B cell (primary cell): ENCODE measurements around the gene MPV17L.
"Not testable (repeated sequence)": the region's sequence is repeated elsewhere in the genome, so short reads cannot be mapped to it uniquely, and the experiment has no call there.

Experiments
- CTCF ChIP-seq: fragments of 200-600 bp; IDR thresholded peaks from one replicate; pipeline ENCODE4 v1.8.0; 2022; ENCODE audit warnings: antibody characterized with exemption, mild to moderate bottlenecking
- EZH2 ChIP-seq: IDR thresholded peaks from 2 replicates; pipeline ENCODE4 v1.6.1; 2012; ENCODE audit warnings: borderline replicate concordance, low read depth, mild to moderate bottlenecking, moderate library complexity, low read length; ENCODE audit not compliant: insufficient read depth, poor library complexity, severe bottlenecking

- TF ChIP-seq CTCF, EZH2: not testable (repeated sequence)
Observed at GRCh38 chr16:15421696-15422095, 26.1 kb downstream of the MPV17L start.
